Activated CD4-positive, alpha-beta T cell treated with anti-CD3 and anti-CD28 coated beads, Interleukin-2, amount 50 U/mL, for 4 hours (primary cell): ENCODE measurements around the gene NOL11.
"Not testable (repeated sequence)": the region's sequence is repeated elsewhere in the genome, so short reads cannot be mapped to it uniquely, and the experiment has no call there.

Source experiments
- DNase-seq, 2 experiments: peaks; one replicate each; pipeline ENCODE4 v3.0.0-alpha.2; 2020

The NOL11 gene

GRCh38 chr17:67756766-67757165, 39.0 kb downstream of the NOL11 start:
- DNase-seq: not testable (repeated sequence)

- no peak for DNase-seq
These were observed 41.8 kb downstream of the NOL11 start for GRCh38 chr17:67759355-67760171.

- DNase-seq: no peak
These were observed 47.9 kb downstream of the NOL11 start for GRCh38 chr17:67765623-67766022.

- DNase-seq: no peak
These were observed 51.5 kb downstream of the NOL11 start for GRCh38 chr17:67769231-67769630.

- DNase-seq: no peak
These were observed 52.8 kb downstream of the NOL11 start for GRCh38 chr17:67770539-67770938.

GRCh38 chr17:67772679-67773078, 54.9 kb downstream of the NOL11 start:
- DNase-seq: no peak

GRCh38 chr17:67773246-67773645, 55.5 kb downstream of the NOL11 start:
- DNase-seq: no peak

- DNase-seq: no peak
These were observed 61.4 kb downstream of the NOL11 start for GRCh38 chr17:67779098-67779672.

- DNase-seq: no peak
These were observed 66.8 kb downstream of the NOL11 start for GRCh38 chr17:67784364-67785121.

- DNase-seq: no peak
These were observed 67.4 kb downstream of the NOL11 start for GRCh38 chr17:67785122-67785477.

GRCh38 chr17:67785504-67785903, 67.8 kb downstream of the NOL11 start:
- DNase-seq: no peak
